Measurements from ENCODE around the gene NCOA3.
"Not testable (repeated sequence)": the region's sequence is repeated elsewhere in the genome, so short reads cannot be mapped to it uniquely, and the experiment has no call there.

NCOA3 gene

GRCh38 chr20:47535088-47535487, 33.4 kb downstream of the NCOA3 start:
- no peak for DNase-seq (ENCODE audit: low read depth in 3 of 3, low spot score in 1 of 3)

DNA sequence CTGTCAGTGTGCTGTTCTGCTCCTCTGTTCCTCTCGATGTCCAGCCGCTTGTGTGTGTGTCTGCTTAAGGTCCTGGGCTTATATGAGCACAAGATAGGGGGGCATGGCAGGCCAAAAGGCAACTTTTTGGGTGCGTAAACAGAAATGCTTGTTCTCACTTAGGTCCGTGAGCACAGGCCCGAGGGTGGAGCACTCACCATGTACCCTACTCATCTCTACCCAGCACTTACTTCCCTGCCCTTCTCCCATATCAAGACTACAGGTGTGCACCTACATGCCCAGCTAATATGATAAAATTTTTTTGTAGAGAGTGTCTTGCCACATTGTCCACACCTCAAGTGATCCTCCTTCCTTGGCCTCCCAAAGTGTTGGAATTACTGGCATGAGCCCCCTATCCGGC, 34.3 kb downstream of the NCOA3 start:
- DNase-seq (ENCODE audit: low read depth in 3 of 3, low spot score in 1 of 3): no peak

GRCh38 chr20:47540443-47541354, 39.0 kb downstream of the NCOA3 start:
- DNase-seq (ENCODE audit: low read depth in 3 of 3, low spot score in 1 of 3): no peak

DNA sequence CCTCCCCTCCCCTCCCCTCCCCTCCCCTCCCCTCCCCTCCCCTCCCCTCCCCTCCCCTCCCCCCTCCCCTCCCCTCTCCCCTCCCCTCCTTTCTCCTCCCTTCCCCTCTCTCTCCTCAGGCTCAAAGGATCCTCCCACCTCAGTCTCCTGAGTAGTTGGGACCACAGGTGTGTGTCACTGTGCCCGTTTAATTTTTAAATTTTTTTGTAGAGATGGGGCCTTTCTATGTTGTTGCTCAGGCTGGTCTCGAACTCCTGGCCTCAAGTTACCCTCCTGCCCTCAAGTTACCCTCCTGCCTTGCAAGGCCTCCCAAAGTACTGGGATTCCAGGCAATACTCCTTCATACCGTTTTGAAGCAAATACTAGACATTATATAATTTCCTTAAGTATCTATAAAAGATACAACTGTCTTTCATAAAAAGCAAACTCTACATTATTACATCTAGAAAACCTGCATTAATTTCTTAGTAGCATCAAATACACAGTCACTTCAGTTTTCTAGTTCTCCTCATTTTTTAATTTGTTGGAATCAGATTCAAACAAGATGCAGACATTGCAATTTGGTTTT, 39.8 kb downstream of the NCOA3 start:
- no peak for DNase-seq (ENCODE audit: low read depth in 3 of 3, low spot score in 1 of 3)

GRCh38 chr20:47543006-47543431, 41.3 kb downstream of the NCOA3 start:
- no peak for DNase-seq (ENCODE audit: low read depth in 3 of 3, low spot score in 1 of 3)

- DNase-seq (ENCODE audit: low read depth in 3 of 3, low spot score in 1 of 3): no peak
Observed at GRCh38 chr20:47544240-47544639, 42.6 kb downstream of the NCOA3 start.

GRCh38 chr20:47544852-47545251, 43.2 kb downstream of the NCOA3 start:
- DNase-seq (ENCODE audit: low read depth in 3 of 3, low spot score in 1 of 3): no peak

DNA sequence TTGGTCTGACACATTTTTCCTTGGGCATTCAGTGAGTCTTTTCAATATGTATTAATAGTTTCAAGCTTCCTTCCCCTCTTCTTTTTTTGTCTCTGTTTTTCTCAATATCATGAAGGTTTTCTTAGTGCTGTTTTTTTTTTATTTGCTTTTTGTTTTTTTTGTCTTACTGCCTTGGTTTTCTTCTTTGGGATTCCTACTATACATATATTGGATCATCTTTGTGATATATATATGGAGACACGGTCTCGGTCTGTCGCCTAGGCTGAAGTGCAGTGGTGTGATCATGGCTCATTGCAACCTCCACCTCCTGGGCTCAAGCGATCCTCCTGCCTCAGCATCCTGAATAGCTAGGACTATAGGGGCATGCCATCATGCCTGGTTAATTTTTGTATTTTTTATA, 43.8 kb downstream of the NCOA3 start:
- no peak for DNase-seq (ENCODE audit: low read depth in 3 of 3, low spot score in 1 of 3)

GRCh38 chr20:47546184-47547033, 44.7 kb downstream of the NCOA3 start:
- DNase-seq (ENCODE audit: low read depth in 3 of 3, low spot score in 1 of 3): no peak

- DNase-seq (ENCODE audit: low read depth in 3 of 3, low spot score in 1 of 3): no peak
Observed at GRCh38 chr20:47547034-47547387, 45.3 kb downstream of the NCOA3 start.

GRCh38 chr20:47549671-47550070, 48.0 kb downstream of the NCOA3 start:
- DNase-seq (ENCODE audit: low read depth in 3 of 3, low spot score in 1 of 3): no peak

DNA sequence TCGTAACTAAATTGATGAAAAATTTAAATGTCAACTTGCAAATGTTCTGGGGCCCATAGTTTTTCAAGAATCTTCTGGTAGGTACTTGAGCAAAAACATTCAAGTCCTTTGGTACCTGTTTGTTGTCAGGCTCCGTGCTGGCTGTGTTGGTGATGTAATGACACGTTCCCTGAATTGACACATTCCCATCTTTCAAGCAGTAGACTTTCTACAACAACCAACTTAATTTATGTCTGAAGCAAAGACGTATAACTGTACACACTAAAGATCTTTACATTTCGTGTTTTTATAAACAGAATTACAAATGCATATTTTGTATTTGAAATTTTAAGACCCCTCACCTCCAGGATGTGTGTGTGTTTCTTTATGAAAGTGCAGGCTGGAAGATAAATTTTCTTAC, 49.5 kb downstream of the NCOA3 start:
- no peak for DNase-seq (ENCODE audit: low read depth in 3 of 3, low spot score in 1 of 3)

DNA sequence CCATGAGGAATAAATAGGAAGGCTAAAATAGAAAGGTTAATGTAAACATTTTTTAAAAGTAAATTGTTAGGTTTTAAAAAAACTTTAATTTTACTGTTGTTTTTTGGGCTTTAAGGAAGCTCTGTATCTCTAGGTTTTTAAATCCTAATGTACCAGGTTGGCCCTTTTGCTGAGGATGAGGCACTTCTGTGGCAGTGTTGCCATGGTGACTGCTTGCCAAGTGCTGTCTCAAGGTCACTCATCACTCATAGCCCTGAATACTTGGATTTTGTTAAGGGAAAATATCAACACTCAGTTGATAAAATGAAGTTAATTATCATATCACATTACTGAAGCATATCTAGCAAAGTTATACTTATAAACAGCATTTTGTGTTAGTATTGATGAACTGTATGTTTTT, 50.2 kb downstream of the NCOA3 start:
- DNase-seq (ENCODE audit: low read depth in 3 of 3, low spot score in 1 of 3): no peak

DNA sequence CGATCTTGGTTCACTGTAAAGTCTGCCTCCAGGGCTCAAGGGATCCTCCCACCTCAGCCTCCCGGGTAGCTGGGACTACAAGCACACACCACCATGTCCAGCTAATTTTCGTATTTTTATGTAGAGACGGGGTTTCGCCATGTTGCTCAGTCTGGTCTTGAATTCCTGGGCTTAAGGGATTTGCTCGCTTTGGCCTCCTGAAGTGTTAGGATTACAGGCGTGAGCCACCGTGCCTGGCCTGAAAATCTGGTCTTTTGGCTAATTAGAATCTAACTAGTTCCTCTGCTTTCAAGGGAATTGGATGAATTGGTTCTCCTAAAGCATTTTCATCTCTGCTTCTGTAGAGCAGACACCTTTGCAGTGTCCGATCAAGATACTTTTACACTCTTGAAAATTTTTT, 51.3 kb downstream of the NCOA3 start:
- no peak for DNase-seq (ENCODE audit: low read depth in 3 of 3, low spot score in 1 of 3)

DNA sequence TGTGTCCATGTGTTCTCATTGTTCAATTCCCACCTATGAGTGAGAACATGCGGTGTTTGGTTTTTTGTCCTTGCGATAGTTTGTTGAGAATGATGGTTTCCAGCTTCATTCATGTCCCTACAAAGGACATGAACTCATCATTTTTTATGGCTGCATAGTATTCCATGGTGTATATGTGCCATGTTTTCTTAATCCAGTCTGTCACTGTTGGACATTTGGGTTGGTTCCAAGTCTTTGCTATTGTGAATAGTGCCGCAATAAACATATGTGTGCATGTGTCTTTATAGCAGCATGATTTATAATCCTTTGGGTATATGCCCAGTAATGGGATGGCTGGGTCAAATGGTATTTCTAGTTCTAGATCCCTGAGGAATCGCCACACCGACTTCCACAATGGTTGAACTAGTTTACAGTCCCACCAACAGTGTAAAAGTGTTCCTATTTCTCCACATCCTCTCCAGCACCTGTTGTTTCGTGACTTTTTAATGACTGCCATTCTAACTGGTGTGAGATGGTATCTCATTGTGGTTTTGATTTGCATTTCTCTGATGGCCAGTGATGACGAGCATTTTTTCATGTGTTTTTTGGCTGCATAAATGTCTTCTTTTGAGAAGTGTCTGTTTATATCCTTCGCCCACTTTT, 52.0 kb downstream of the NCOA3 start:
- DNase-seq (ENCODE audit: low read depth in 3 of 3, low spot score in 1 of 3): not testable (repeated sequence)

GRCh38 chr20:47554283-47554682, 52.6 kb downstream of the NCOA3 start:
- not testable (repeated sequence) for DNase-seq (ENCODE audit: low read depth in 3 of 3, low spot score in 1 of 3)

GRCh38 chr20:47557218-47557617, 55.5 kb downstream of the NCOA3 start:
- DNase-seq (ENCODE audit: low read depth in 3 of 3, low spot score in 1 of 3): no peak

DNA sequence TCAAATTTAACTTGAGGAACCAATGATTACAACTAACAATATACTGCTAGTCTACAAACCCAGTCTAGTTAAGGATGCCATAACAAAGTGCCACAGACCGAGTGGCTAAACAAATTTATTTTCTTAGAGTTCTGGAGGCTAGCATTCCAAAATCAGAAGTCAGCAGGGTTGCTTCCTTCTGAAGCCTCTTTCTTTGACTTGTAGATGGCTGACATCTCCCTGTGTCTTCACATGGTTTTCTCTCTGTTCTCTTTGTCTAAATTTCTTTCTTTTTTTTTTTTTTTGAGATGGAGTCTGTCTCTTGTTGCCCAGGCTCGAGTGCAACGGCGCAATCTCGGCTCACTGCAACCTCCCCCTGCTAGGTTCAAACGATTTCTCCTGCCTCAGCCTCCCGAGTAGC, 56.1 kb downstream of the NCOA3 start:
- no peak for DNase-seq (ENCODE audit: low read depth in 3 of 3, low spot score in 1 of 3)

DNA sequence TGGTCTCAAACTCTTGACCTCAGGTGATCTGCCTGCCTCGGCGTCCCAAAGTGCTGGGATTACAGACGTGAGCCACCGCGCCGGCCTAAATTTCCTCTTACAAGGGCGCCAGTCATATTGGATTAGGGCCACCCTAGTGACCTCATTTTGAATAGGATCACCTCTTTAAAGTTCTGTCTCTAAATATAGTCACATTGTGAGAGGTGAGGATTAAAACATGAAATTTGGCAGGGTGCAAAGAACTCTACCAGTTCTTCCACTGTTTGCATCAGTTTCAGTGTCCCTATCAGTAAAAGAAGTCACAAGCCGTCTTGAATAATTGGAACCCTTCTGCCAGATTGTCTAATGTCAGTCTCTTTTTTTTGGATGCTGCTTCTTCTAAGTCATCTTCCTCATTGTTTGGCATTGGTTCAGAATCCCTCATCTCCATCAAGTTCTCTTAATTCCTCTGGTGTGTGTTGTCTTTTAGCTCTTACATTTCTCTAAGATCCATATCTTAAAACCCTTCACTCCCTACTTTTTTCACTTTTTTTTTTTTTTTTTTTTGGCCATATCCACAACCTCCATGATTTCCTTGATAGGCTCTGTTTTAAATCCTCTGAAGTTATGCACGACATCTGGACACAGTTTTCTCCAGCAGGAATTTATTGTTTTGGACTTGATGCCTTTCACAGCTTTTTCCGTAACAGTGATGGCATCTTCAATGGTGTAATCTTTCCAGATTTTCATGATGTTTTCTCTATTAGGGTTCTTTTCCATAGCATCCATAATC, 56.8 kb downstream of the NCOA3 start:
- DNase-seq (ENCODE audit: low read depth in 3 of 3, low spot score in 1 of 3): no peak

DNA sequence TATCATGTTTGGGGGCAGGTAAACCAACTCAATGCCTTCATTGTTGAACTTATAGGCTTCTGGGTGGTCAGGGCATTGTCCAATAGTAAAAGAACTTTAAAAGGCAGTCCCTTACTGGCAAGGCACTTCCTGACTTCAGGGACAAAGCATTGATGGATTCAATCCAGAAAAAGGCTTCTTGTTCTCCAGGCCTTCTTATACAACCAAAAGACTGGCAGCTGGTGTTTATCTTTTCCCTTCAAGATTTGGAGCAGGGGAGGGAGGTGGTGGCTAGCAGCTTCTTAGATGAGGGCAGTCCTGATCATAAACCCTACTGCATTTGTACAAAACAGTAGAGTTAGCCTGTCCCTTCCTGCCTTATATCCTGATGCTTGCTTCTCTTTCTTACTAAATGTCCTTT, 57.5 kb downstream of the NCOA3 start:
- DNase-seq (ENCODE audit: low read depth in 3 of 3, low spot score in 1 of 3): no peak

DNA sequence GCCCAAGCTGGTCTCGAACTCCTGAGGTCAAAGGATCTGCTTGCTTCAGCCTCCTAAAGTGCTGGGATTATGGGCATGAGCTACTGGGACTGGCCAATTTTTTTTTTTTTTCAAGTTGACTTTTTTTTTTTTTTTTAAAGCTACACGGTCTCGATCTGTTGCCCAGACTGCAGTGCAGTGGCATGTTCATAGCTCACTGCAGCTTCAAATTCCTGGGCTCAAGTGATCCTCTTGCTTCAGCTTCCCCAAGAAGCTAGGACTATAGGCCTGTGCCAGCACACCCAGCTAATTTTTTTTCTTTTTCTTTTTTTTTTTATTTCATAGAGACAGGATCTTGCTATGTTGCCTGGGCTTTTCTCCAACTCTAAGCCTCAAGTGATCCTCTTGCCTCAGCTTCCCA, 59.5 kb downstream of the NCOA3 start:
- DNase-seq (ENCODE audit: low read depth in 3 of 3, low spot score in 1 of 3): no peak
